Esophagus muscularis mucosa (tissue), 4 donors: ENCODE measurements around the gene SLC52A3.

Experiments used
- CTCF ChIP-seq, 3 experiments: fragments of 200-600 bp in 2 of 3; fragments of 450-650 bp in 1 of 3; sonication (generic) in 2 of 3; IDR thresholded peaks; one replicate each; pipeline ENCODE4 v1.5.1; 2017 to 2019; ENCODE audit warnings: antibody characterized with exemption in 3 of 3, mild to moderate bottlenecking in 2 of 3, moderate library complexity in 1 of 3
- EP300 ChIP-seq: sonication (generic); formaldehyde crosslinking; IDR thresholded peaks from one replicate; pipeline ENCODE4 v1.6.1; 2017; ENCODE audit warnings: antibody characterized with exemption
- POLR2A ChIP-seq: fragments of 450-650 bp; IDR thresholded peaks from one replicate; pipeline ENCODE4 v1.6.1; 2017; ENCODE audit warnings: antibody characterized with exemption, moderate library complexity, mild to moderate bottlenecking, low read depth
- POLR2AphosphoS5 ChIP-seq, 2 donors: sonication (generic); formaldehyde crosslinking; IDR thresholded peaks; one replicate each; pipeline ENCODE4 v1.6.1; 2017; ENCODE audit warnings: antibody characterized with exemption in 2 of 2

GRCh38 chr20:815914-816606, 47.8 kb upstream of the SLC52A3 start:
- TF ChIP-seq CTCF (IDR thresholded peaks at IDR 0.05) (peak; percentile 95 to 99 (median 97)), POLR2A (no peak), POLR2AphosphoS5 (IDR thresholded peaks at IDR 0.05) (no peak), EP300 (no peak)
